IMR-90 (cell line): ENCODE results near the gene TPO. TPM values are rescaled to one million over a fixed set of nuclear protein-coding genes. Genes with fewer than 3 reads are reported as not detected.

Experiments used
- ATAC-seq: fragments of 200-7000 bp; cut with Tn5 transposase; 2 replicates; pipeline ENCODE4 v1.9.1; 2020; ENCODE audit warnings: low read depth, mild to moderate bottlenecking, moderate library complexity
- BruUV-seq: library from RNA; stranded (reverse); fragments of 400-500 nt; replicated peaks from 2 replicates; lab custom pipeline; 2021; lab: Mats Ljungman, UMichigan
- CTCF ChIA-PET: fragments of 300-600 bp; formaldehyde crosslinking; extraction: SDS; loops from one replicate; lab custom pipeline; 2021; ENCODE audit warnings: antibody characterized with exemption; lab: Yijun Ruan, JAX
- POLR2A ChIA-PET: fragments of 300-600 bp; sonication (Branson Sonifier 250); formaldehyde crosslinking; loops from one replicate; lab custom pipeline; 2022; ENCODE audit warnings: antibody characterized with exemption; ENCODE audit not compliant: unreplicated experiment; lab: Charles Lee
- DNase-seq: peaks from one replicate; pipeline ENCODE4 v3.0.0; 2013
- H2AFZ ChIP-seq: replicated peaks from 2 replicates; pipeline ENCODE3; 2013; ENCODE audit warnings: low read length, mild to moderate bottlenecking; ENCODE audit not compliant: poor library complexity
- H2AK5ac ChIP-seq: 2 replicates; pipeline ENCODE4 v1.6.1; 2013; ENCODE audit warnings: low read depth, low read length, inconsistent platforms
- H2AK9ac ChIP-seq: replicated peaks from 2 replicates; pipeline ENCODE3; 2013; ENCODE audit warnings: mild to moderate bottlenecking, low read depth, low read length, moderate library complexity; ENCODE audit not compliant: poor library complexity
- H2BK120ac ChIP-seq: 2 replicates; pipeline ENCODE4 v1.6.1; 2013; ENCODE audit warnings: low read depth, low read length, inconsistent platforms
- H2BK15ac ChIP-seq: 3 replicates; pipeline ENCODE4 v1.6.1; 2013; ENCODE audit warnings: low read depth, low read length, inconsistent platforms
- H2BK20ac ChIP-seq: 2 replicates; pipeline ENCODE4 v1.6.1; 2013; ENCODE audit warnings: low read depth, mild to moderate bottlenecking, inconsistent platforms, low read length, moderate library complexity
- H2BK5ac ChIP-seq: 2 replicates; pipeline ENCODE4 v1.6.1; 2013; ENCODE audit warnings: mild to moderate bottlenecking, low read depth, low read length, inconsistent platforms; ENCODE audit not compliant: poor library complexity, severe bottlenecking
- H3K14ac ChIP-seq: replicated peaks from 2 replicates; pipeline ENCODE4 v1.6.1; 2013; ENCODE audit warnings: low read depth, low read length, inconsistent platforms
- H3K18ac ChIP-seq: 2 replicates; pipeline ENCODE4 v1.6.1; 2013; ENCODE audit warnings: low read depth, low read length, control low read depth
- H3K23ac ChIP-seq: 2 replicates; pipeline ENCODE4 v1.6.1; 2013; ENCODE audit warnings: low read depth, low read length, inconsistent platforms
- H3K27ac ChIP-seq: 2 replicates; pipeline ENCODE4 v1.5.1; 2013; ENCODE audit warnings: mild to moderate bottlenecking, control low read depth, low read length; ENCODE audit not compliant: insufficient read depth
- H3K27me3 ChIP-seq: 2 replicates; pipeline ENCODE4 v1.6.1; 2013; ENCODE audit warnings: low read length; ENCODE audit not compliant: control insufficient read depth, insufficient read depth
- H3K36me3 ChIP-seq: 2 replicates; pipeline ENCODE4 v1.6.1; 2013; ENCODE audit warnings: low read length, mixed read lengths; ENCODE audit not compliant: control insufficient read depth, insufficient read depth
- H3K4ac ChIP-seq: 2 replicates; pipeline ENCODE4 v1.6.1; 2013; ENCODE audit warnings: low read depth, low read length, inconsistent platforms
- H3K4me1 ChIP-seq: 2 replicates; pipeline ENCODE4 v1.6.1; 2013; ENCODE audit warnings: low read length, mixed read lengths; ENCODE audit not compliant: control insufficient read depth, insufficient read depth
- H3K4me2 ChIP-seq: 2 replicates; pipeline ENCODE4 v1.6.1; 2013; ENCODE audit warnings: low read depth, mild to moderate bottlenecking, control low read depth, low read length, moderate library complexity
- H3K4me3 ChIP-seq: 2 replicates; pipeline ENCODE4 v1.5.1; 2013; ENCODE audit warnings: low read depth, mild to moderate bottlenecking, control low read depth, low read length, moderate library complexity; ENCODE audit not compliant: insufficient read depth
- H3K56ac ChIP-seq: 2 replicates; pipeline ENCODE4 v1.6.1; 2013; ENCODE audit warnings: low read length, inconsistent platforms; ENCODE audit not compliant: insufficient read depth; ENCODE audit errors: extremely low read depth
- H3K79me1 ChIP-seq, 2 experiments: 2 replicates each; pipeline ENCODE4 v1.6.1; 2013; ENCODE audit warnings: low read length in 2 of 2, inconsistent platforms in 1 of 2, low read depth in 1 of 2
- H3K9ac ChIP-seq: 2 replicates; pipeline ENCODE4 v1.6.1; 2013; ENCODE audit warnings: low read depth, low read length, control low read depth
- H3K9me1 ChIP-seq: 2 replicates; pipeline ENCODE4 v1.6.1; 2013; ENCODE audit warnings: low read length, inconsistent platforms; ENCODE audit not compliant: insufficient read depth
- H3K9me3 ChIP-seq: 2 replicates; pipeline ENCODE4 v1.6.1; 2013; ENCODE audit warnings: low read length; ENCODE audit not compliant: control insufficient read depth, insufficient read depth
- H4K20me1 ChIP-seq: 2 replicates; pipeline ENCODE4 v1.6.1; 2013; ENCODE audit warnings: low read length, inconsistent platforms; ENCODE audit not compliant: insufficient read depth
- H4K5ac ChIP-seq: 2 replicates; pipeline ENCODE4 v1.6.1; 2013; ENCODE audit warnings: mild to moderate bottlenecking, low read depth, low read length, control low read depth
- H4K8ac ChIP-seq, 2 experiments: 2 replicates each; pipeline ENCODE4 v1.6.1; 2013; ENCODE audit warnings: low read depth in 2 of 2, low read length in 2 of 2, control low read depth in 1 of 2, inconsistent platforms in 1 of 2
- H4K91ac ChIP-seq: 2 replicates; pipeline ENCODE4 v1.6.1; 2013; ENCODE audit warnings: low read depth, low read length, inconsistent platforms; ENCODE audit not compliant: insufficient read depth
- BHLHE40 ChIP-seq: fragments of 150-350 bp; IDR thresholded peaks from 2 replicates; pipeline ENCODE4 v1.6.1; 2016; ENCODE audit warnings: mild to moderate bottlenecking, low read depth, low read length
- CEBPB ChIP-seq: IDR thresholded peaks from 2 replicates; pipeline ENCODE4 v1.6.1; 2012; ENCODE audit warnings: low read depth, low read length, improper control_type of control experiment
- CHD1 ChIP-seq: IDR thresholded peaks from 2 replicates; pipeline ENCODE4 v1.6.1; 2012; ENCODE audit warnings: low read depth, low read length, improper control_type of control experiment
- ELK1 ChIP-seq: fragments of 150-350 bp; IDR thresholded peaks from 2 replicates; pipeline ENCODE4 v1.6.1; 2016; ENCODE audit warnings: low read depth, mild to moderate bottlenecking, low read length, moderate library complexity, borderline replicate concordance
- FOS ChIP-seq: fragments of 150-350 bp; IDR thresholded peaks from 2 replicates; pipeline ENCODE4 v1.6.1; 2016; ENCODE audit warnings: low read depth, low read length
- MXI1 ChIP-seq: IDR thresholded peaks from 2 replicates; pipeline ENCODE4 v1.6.1; 2012; ENCODE audit warnings: low read depth, mild to moderate bottlenecking, low read length, moderate library complexity, borderline replicate concordance
- POLR2A ChIP-seq: IDR thresholded peaks from 2 replicates; pipeline ENCODE4 v1.6.1; 2012; ENCODE audit warnings: mild to moderate bottlenecking, low read depth, low read length
- RCOR1 ChIP-seq: IDR thresholded peaks from 2 replicates; pipeline ENCODE4 v1.6.1; 2012; ENCODE audit warnings: mild to moderate bottlenecking, low read length, improper control_type of control experiment; ENCODE audit not compliant: insufficient replicate concordance
- RFX5 ChIP-seq: IDR thresholded peaks from 2 replicates; pipeline ENCODE4 v1.8.0; 2012; ENCODE audit warnings: low read depth, mild to moderate bottlenecking, low read length, moderate library complexity
- SMC3 ChIP-seq: fragments of 150-350 bp; IDR thresholded peaks from 2 replicates; pipeline ENCODE4 v1.6.1; 2016; ENCODE audit warnings: low read depth, mild to moderate bottlenecking, antibody characterized with exemption, low read length, moderate library complexity
- USF2 ChIP-seq: fragments of 150-350 bp; IDR thresholded peaks from 2 replicates; pipeline ENCODE4 v1.6.1; 2017; ENCODE audit warnings: mild to moderate bottlenecking, antibody characterized with exemption, low read length, low read depth
- WGBS, 2 experiments: methylation state at CpG; one replicate each; pipeline versions ENCODE4 v1.1.5 to v1.1.7; 2013; ENCODE audit warnings: missing lambda C conversion rate in 2 of 2; ENCODE audit not compliant: insufficient read length in 1 of 2; ENCODE audit errors: extremely low coverage in 2 of 2; 5-methylcytosine and 5-hydroxymethylcytosine counted together
- dilution Hi-C: fragments of 300-500 bp; cut with HindIII; formaldehyde crosslinking; loops from one replicate; pipeline ENCODE4 v1.14.3; 2018; ENCODE audit warnings: low sequenced_read_pairs; ENCODE audit not compliant: unreplicated experiment
- in situ Hi-C: fragments of 300-500 bp; cut with MboI; formaldehyde crosslinking; loops from 3 replicates; pipeline ENCODE4 v1.14.3; 2019; ENCODE audit warnings: low sequenced_read_pairs, inconsistent platforms, mixed read lengths
- intact Hi-C: fragments of 100-400 bp; cut with micrococcal nuclease; formaldehyde crosslinking; loops from 2 replicates; pipeline ENCODE4 v1.10.0; 2022
- polyA plus RNA-seq, 3 experiments: library from polyadenylated mRNA; depleted of rRNA; stranded (reverse); fragments of >200 nt; gene quantifications; 2 replicates each; pipeline ENCODE4 v1.2.3, GENCODE V29; 2012; ENCODE audit warnings: low replicate concordance in 1 of 3
- total RNA-seq: library from RNA; depleted of rRNA; stranded (reverse); fragments of >200 nt; gene quantifications from 2 replicates; pipeline ENCODE4 v1.2.3, GENCODE V29; 2012
- TF ChIP-seq, protein P1 (sequence below): conservative IDR thresholded peaks from 2 replicates; pipeline ENCODE4 v1.5.1; 2012; ENCODE audit warnings: mild to moderate bottlenecking, low read depth, low read length, improper control_type of control experiment

TPO gene
- total and polyA plus RNA-seq, 2 of the 4 experiments (the other 2 are of a cell fraction) = not detected

GRCh38 chr2:1581965-1582625 is 168.8 kb downstream of the TPO start:
- no peak overlapping the region for H4K91ac ChIP-seq
- H2AK5ac ChIP-seq = no peak overlapping the region
- no peaks in the 10 kb centered on the region for H3K36me3 ChIP-seq
- H3K4me3 ChIP-seq = no peak overlapping the region
- no peak overlapping the region for H3K4ac ChIP-seq
- H3K9me3 ChIP-seq = no peaks in the 10 kb centered on the region
- H3K9ac ChIP-seq = no peak overlapping the region
- intact Hi-C loops (no loop called here), in situ Hi-C loops (loop anchor here (25.0 kb wide), 1 partner anchor 180 kb away; no protein-coding TSS in a partner anchor), dilution Hi-C loops (no loop called here)
- DNase-seq (no peak), ATAC-seq (no peak)
- H2AK9ac ChIP-seq = no peak overlapping the region
- H2BK20ac ChIP-seq = no peak overlapping the region
- H3K9me1 ChIP-seq = 0 out of 2 replicates have a peak, but pooled peaks cover 6% of the 10 kb centered on the region
- no peak overlapping the region for H2BK120ac ChIP-seq
- H2AFZ ChIP-seq = no peak overlapping the region
- H3K4me1 ChIP-seq = peaks cover 5% of the 10 kb centered on the region
- H3K27me3 ChIP-seq = peaks cover 18% of the 10 kb centered on the region; the same call in 1 of the 2 replicates
- H3K4me2 ChIP-seq = no peak overlapping the region
- WGBS, 2 experiments = 83% methylated on average over 5 of the region's 10 CpGs; no CpG with 5 or more reads in 1 of the 2 experiments
- CTCF ChIA-PET = no interaction called here
- no peak overlapping the region for H2BK5ac ChIP-seq
- H4K5ac ChIP-seq = no peak overlapping the region
- H3K14ac ChIP-seq = no peak overlapping the region
- H2BK15ac ChIP-seq = no peak overlapping the region
- no peaks in the 10 kb centered on the region for H3K79me1 ChIP-seq
- no peaks in the 10 kb centered on the region; the same call in 1 of the 2 replicates for H4K20me1 ChIP-seq
- no peak for TF ChIP-seq ELK1
- TF ChIP-seq SMC3 = no peak
- TF ChIP-seq RFX5 = no peak
- TF ChIP-seq RCOR1 = no peak
- no peak for TF ChIP-seq POLR2A
- TF ChIP-seq MXI1 = no peak
- TF ChIP-seq FOS = no peak
- TF ChIP-seq, protein P1, sequence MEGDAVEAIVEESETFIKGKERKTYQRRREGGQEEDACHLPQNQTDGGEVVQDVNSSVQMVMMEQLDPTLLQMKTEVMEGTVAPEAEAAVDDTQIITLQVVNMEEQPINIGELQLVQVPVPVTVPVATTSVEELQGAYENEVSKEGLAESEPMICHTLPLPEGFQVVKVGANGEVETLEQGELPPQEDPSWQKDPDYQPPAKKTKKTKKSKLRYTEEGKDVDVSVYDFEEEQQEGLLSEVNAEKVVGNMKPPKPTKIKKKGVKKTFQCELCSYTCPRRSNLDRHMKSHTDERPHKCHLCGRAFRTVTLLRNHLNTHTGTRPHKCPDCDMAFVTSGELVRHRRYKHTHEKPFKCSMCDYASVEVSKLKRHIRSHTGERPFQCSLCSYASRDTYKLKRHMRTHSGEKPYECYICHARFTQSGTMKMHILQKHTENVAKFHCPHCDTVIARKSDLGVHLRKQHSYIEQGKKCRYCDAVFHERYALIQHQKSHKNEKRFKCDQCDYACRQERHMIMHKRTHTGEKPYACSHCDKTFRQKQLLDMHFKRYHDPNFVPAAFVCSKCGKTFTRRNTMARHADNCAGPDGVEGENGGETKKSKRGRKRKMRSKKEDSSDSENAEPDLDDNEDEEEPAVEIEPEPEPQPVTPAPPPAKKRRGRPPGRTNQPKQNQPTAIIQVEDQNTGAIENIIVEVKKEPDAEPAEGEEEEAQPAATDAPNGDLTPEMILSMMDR = no peak
- no peak for TF ChIP-seq BHLHE40
- no peak for TF ChIP-seq USF2
- TF ChIP-seq CHD1 = no peak
- TF ChIP-seq CEBPB = no peak
- H3K56ac ChIP-seq = no peak overlapping the region
- H3K23ac ChIP-seq = no peak overlapping the region
- no peak overlapping the region for H3K18ac ChIP-seq
- no peak overlapping the region for H3K27ac ChIP-seq
- no peak overlapping the region for H4K8ac ChIP-seq
- POLR2A ChIA-PET = interaction anchor here (0.6 kb wide), 1 partner anchor 362 kb away, joined by 3 read pairs; no protein-coding TSS in a partner anchor
- BruUV-seq = no TSS peak
